AG20443 (cell line): Measurements from ENCODE around the gene WSCD2.

Source experiments
- DNase-seq: peaks from one replicate; pipeline ENCODE4 v3.0.0; 2012; ENCODE audit warnings: low spot score, mixed read lengths

The WSCD2 gene

GRCh38 chr12:108236366-108236765 is 107.3 kb downstream of the WSCD2 start:
- DNase-seq = no peak

DNA sequence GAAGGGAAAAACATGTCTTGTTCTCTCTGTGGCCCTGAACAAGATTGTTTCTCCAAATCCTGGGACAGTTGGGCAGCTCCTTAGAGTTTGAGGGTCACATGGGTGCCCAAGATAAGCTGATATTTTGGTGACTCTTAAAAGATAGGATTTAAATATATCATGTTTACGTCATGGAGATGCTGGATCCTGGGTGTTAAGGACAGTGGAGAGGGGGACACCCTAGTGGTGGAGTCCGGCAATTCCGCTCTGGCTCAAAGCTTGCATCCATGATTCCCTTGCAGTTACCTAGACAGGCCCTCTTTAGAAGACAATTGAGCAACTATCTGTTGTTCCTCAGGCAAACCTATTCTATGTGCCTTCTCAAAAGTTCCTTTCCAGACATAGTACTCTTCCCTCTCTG is 108.2 kb downstream of the WSCD2 start:
- no peak for DNase-seq

- no peak for DNase-seq
These were observed 109.4 kb downstream of the WSCD2 start for GRCh38 chr12:108238474-108238873.

GRCh38 chr12:108239378-108239777 is 110.3 kb downstream of the WSCD2 start:
- DNase-seq = no peak

DNA sequence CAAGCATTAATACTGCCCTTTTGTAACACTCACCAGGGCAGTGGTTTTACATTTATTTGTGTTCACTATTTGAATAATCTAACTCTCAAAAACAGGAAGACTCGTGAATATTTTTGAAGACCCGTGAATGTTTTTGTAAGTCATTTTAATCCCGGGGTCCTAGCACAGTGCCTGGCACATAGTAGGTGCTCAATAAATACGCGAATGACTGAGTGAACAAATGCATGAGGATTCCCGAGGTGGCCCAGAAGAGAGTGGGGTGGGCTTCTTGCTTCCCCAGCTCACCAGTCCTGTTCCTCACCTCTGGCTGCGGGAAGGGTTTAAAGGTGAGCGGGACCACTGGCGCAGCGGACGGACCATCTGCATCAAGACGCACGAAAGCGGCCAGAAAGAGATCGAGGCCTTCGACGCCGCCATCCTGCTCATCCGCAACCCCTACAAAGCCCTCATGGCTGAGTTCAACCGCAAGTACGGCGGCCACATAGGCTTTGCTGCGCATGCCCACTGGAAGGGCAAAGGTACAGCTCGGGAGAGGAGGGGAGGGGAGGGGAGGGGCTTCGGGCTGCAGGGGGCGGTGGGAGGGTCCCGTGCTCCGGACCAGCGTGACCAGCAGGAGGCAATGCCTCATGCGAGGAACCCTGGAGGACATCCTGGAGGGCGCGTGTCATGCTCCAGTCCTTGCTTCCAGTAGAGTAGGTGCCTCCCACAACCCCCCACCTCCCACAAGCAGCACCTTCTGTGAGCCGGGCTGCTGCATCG is 111.1 kb downstream of the WSCD2 start:
- no peak for DNase-seq

- no peak for DNase-seq
These were observed 111.8 kb downstream of the WSCD2 start for GRCh38 chr12:108240928-108241327.

- DNase-seq = no peak
These were observed 113.1 kb downstream of the WSCD2 start for GRCh38 chr12:108241986-108242703.

DNA sequence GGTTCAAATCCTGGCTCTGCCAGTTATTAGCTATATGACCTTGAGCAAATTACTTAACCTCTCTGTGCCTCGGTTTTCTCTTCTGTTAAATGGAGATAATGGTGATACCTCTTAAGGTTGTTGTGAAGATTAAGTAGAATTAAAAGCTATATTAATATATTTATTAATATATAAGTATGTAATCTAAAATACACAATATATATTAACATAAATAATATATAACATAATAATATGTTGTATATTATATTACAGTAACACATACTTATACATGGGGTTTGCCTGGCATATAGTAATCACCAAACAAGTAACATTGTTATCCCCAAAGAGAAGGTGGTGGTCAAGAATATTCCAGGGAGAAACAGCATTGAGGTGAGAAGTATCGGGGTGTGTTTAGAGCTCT is 118.0 kb downstream of the WSCD2 start:
- no peak for DNase-seq

- DNase-seq = no peak
These were observed 118.9 kb downstream of the WSCD2 start for GRCh38 chr12:108248011-108248410.

- DNase-seq = no peak
These were observed 123.4 kb downstream of the WSCD2 start for GRCh38 chr12:108252523-108252922.

DNA sequence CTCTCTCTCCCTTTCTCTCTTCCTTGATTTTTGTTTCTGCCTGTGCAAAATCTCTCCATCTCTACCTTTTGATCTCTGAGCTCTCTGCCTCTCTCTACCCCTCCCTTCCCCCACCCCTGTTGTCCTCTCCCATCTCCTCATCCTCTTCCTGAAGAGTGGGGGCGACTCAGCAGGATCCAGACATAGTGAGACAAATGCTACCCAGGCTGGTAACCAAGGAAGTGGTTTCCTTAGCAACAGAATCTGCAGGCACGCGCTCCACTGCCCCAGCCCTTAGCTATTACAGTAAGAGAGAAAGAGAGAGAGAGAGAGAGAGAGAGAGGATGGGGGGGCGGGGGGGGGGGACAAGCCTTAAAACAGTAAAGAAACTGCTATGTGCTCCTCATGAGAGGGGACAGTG is 124.5 kb downstream of the WSCD2 start:
- DNase-seq = no peak

DNA sequence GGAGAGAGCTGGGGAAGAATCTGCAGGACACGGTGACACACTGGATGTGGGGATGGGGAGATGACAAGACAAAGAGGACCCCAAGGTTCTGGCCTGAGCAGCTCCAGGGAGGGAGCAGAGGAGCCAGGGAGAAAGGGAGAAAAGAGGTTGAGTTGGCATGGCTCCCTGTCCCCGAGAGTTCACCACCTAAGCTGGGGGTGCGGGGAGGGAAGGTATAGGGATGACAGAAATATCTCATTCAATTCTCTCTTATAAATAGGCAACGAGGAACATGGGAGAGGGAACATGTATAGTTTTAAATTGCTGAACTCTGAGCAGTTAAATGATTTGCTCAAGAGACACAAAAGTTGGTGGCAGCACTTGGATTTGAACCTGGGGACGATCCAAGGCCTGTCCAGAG is 124.9 kb downstream of the WSCD2 start:
- DNase-seq = no peak

GRCh38 chr12:108254517-108255251 is 125.6 kb downstream of the WSCD2 start:
- DNase-seq = no peak

GRCh38 chr12:108255252-108255602 is 126.1 kb downstream of the WSCD2 start:
- no peak for DNase-seq

- no peak for DNase-seq
These were observed 127.9 kb downstream of the WSCD2 start for GRCh38 chr12:108257004-108257403.

- no peak for DNase-seq
These were observed 128.6 kb downstream of the WSCD2 start for GRCh38 chr12:108257610-108258106.

- DNase-seq = no peak
These were observed 131.0 kb downstream of the WSCD2 start for GRCh38 chr12:108260039-108260438.

GRCh38 chr12:108260969-108261368 is 131.9 kb downstream of the WSCD2 start:
- DNase-seq = no peak

GRCh38 chr12:108265505-108265904 is 136.4 kb downstream of the WSCD2 start:
- DNase-seq = no peak

GRCh38 chr12:108266131-108266530 is 137.0 kb downstream of the WSCD2 start:
- no peak for DNase-seq

- DNase-seq = no peak
These were observed 138.4 kb downstream of the WSCD2 start for GRCh38 chr12:108267450-108267849.

DNA sequence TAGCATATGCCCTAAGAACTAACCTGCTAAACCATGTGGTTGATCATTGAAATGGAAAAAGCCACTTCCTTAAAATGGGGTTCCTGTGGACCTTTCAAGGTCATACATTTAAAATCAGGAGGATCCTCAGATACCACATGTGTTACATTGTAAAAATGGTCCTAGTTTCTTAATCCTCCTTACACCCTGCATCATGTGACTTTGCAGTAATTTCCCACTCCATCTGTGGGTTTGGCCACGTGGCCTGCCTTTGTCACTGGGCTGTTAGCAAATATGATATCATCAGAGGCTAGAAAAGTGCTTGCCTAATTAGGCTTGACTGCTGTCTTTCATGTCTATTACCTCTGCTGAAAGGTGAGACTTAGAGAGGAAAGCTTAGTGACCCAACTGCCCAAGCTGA is 139.3 kb downstream of the WSCD2 start:
- DNase-seq = no peak

- no peak for DNase-seq
These were observed 140.1 kb downstream of the WSCD2 start for GRCh38 chr12:108269224-108269623.
